ENCODE measurements around the gene DCHS2. TPM values are rescaled to one million over a fixed set of nuclear protein-coding genes. Genes with fewer than 3 reads are reported as not detected.

The DCHS2 gene
- total RNA-seq, 1 donor from 2014 or later = 97.4 TPM

- Mint-ChIP-seq H3K27me3 (ENCODE audit: unreplicated experiment) (peaks cover 3% of the 10 kb centered on the region), H3K36me3 (ENCODE audit: unreplicated experiment) (no peaks in the 10 kb centered on the region), H3K4me3 (ENCODE audit: unreplicated experiment) (no peak overlapping the region), H3K9me3 (ENCODE audit: unreplicated experiment) (peaks cover 3% of the 10 kb centered on the region), H3K4me1 (ENCODE audit: low read depth, unreplicated experiment) (peaks cover 11% of the 10 kb centered on the region), H3K27ac (ENCODE audit: unreplicated experiment) (no peak overlapping the region)
- TF ChIP-seq, protein P1, sequence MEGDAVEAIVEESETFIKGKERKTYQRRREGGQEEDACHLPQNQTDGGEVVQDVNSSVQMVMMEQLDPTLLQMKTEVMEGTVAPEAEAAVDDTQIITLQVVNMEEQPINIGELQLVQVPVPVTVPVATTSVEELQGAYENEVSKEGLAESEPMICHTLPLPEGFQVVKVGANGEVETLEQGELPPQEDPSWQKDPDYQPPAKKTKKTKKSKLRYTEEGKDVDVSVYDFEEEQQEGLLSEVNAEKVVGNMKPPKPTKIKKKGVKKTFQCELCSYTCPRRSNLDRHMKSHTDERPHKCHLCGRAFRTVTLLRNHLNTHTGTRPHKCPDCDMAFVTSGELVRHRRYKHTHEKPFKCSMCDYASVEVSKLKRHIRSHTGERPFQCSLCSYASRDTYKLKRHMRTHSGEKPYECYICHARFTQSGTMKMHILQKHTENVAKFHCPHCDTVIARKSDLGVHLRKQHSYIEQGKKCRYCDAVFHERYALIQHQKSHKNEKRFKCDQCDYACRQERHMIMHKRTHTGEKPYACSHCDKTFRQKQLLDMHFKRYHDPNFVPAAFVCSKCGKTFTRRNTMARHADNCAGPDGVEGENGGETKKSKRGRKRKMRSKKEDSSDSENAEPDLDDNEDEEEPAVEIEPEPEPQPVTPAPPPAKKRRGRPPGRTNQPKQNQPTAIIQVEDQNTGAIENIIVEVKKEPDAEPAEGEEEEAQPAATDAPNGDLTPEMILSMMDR (IDR thresholded peaks at IDR 0.05; ENCODE audit: partially characterized antibody, unreplicated experiment) = no peak
- no peak for DNase-seq
Observed at GRCh38 chr4:154450966-154451365, 40.6 kb downstream of the DCHS2 start.

DNA sequence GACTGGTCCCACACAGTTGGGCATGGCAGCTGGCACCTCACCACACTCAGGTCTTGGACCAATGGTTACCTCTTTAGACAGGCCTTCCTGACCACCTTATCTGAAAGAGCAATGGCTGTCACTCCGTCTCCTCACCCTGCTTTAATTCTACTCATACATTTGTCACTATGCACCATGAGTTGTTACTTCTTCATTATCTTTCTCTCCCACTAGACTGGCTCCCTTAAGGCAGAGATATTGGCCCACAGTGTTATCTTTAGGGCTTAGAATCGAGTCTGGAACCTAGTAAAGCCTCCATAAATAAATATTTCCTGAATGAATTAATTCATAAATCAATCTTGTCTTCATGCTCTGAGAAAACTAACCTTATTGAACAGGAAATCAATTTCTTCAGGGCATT lies 46.6 kb downstream of the DCHS2 start:
- H3K4me3 Mint-ChIP-seq (ENCODE audit: unreplicated experiment) = no peak overlapping the region
- TF ChIP-seq, protein P1 (IDR thresholded peaks at IDR 0.05; ENCODE audit: partially characterized antibody, unreplicated experiment) = no peak
- H3K36me3 Mint-ChIP-seq (ENCODE audit: unreplicated experiment) = no peaks in the 10 kb centered on the region

DNA sequence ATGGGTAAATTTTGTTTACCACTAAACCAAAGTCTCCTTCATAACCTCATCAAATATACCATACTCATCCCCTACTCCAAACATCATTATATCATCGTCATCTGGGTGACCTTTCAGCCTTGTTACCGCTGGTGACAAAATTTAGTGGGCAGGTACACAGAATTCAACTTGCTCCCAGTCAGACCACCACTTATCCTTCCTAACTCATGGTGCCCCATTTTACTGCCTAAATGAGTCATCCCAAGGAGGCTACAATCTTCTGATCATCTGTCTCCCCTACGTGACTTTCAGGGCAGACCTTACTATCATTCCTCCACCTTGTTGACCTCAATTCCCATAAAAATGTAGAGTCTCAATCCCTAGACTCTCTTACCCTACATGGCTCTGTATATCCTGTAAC lies 49.6 kb downstream of the DCHS2 start:
- H3K27ac Mint-ChIP-seq (ENCODE audit: unreplicated experiment) = no peak overlapping the region
- no peaks in the 10 kb centered on the region for H3K27me3 Mint-ChIP-seq (ENCODE audit: unreplicated experiment)
- no peaks in the 10 kb centered on the region for H3K36me3 Mint-ChIP-seq (ENCODE audit: unreplicated experiment)
- H3K9me3 Mint-ChIP-seq (ENCODE audit: unreplicated experiment) = peaks cover 1% of the 10 kb centered on the region
- DNase-seq = no peak
- no peak overlapping the region for H3K4me3 Mint-ChIP-seq (ENCODE audit: unreplicated experiment)
- H3K4me1 Mint-ChIP-seq (ENCODE audit: low read depth, unreplicated experiment) = no peaks in the 10 kb centered on the region
- TF ChIP-seq, protein P1 (IDR thresholded peaks at IDR 0.05; ENCODE audit: partially characterized antibody, unreplicated experiment) = no peak

More for the DNA sequence above, 46.6 kb downstream of the DCHS2 start:
- DNase-seq = no peak
- H3K4me1 Mint-ChIP-seq (ENCODE audit: low read depth, unreplicated experiment) = peaks cover 8% of the 10 kb centered on the region
- H3K27ac Mint-ChIP-seq (ENCODE audit: unreplicated experiment) = no peak overlapping the region
- peaks cover 3% of the 10 kb centered on the region for H3K9me3 Mint-ChIP-seq (ENCODE audit: unreplicated experiment)
- peaks cover 2% of the 10 kb centered on the region for H3K27me3 Mint-ChIP-seq (ENCODE audit: unreplicated experiment)

DNA sequence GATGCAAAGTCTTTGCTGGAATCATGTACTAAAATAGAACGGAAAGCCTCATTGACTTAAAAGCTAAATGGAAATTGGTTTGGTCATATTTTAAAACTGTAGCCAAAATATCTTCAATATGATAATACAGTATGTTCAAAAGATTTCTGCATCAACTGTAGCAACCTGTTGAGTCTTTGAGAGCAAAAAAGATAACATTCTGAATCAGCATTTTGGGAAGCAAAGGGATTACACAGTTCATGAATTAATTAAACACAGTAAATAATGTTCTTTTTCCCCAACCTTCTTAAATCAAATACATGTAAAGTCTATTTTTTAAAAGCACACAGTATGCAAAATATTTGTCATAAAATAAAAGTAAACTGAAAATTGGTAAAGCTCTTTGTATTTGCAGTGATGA lies 50.5 kb downstream of the DCHS2 start:
- H3K27me3 Mint-ChIP-seq (ENCODE audit: unreplicated experiment) = no peaks in the 10 kb centered on the region
- no peak overlapping the region for H3K4me3 Mint-ChIP-seq (ENCODE audit: unreplicated experiment)
- no peak overlapping the region for H3K27ac Mint-ChIP-seq (ENCODE audit: unreplicated experiment)

DNA sequence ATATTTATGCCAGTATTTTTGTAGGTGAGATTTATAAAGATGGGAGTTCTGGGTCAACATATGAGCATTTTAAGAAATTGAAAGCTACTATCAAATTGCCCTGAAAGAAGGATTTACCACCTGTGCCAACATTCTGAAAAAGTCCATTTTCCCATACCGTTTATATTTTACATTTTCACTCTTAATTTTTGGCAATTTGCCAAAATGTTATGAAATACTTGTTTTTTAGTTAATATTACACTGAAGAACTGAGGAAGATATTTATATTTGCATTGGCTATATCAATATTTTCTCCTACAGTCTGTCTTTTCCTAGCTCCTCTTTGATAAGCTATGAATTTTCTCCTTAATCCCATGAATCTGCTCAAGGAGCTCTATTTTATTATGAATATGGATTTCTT lies 52.4 kb downstream of the DCHS2 start:
- H3K4me3 Mint-ChIP-seq (ENCODE audit: unreplicated experiment) = no peak overlapping the region
- no peaks in the 10 kb centered on the region for H3K9me3 Mint-ChIP-seq (ENCODE audit: unreplicated experiment)
- TF ChIP-seq, protein P1 (IDR thresholded peaks at IDR 0.05; ENCODE audit: partially characterized antibody, unreplicated experiment) = no peak
- no peaks in the 10 kb centered on the region for H3K4me1 Mint-ChIP-seq (ENCODE audit: low read depth, unreplicated experiment)
- DNase-seq = no peak
- no peak overlapping the region for H3K27ac Mint-ChIP-seq (ENCODE audit: unreplicated experiment)
- no peaks in the 10 kb centered on the region for H3K27me3 Mint-ChIP-seq (ENCODE audit: unreplicated experiment)
- H3K36me3 Mint-ChIP-seq (ENCODE audit: unreplicated experiment) = no peaks in the 10 kb centered on the region

More for the DNA sequence above, 50.5 kb downstream of the DCHS2 start:
- TF ChIP-seq, protein P1 (IDR thresholded peaks at IDR 0.05; ENCODE audit: partially characterized antibody, unreplicated experiment) = no peak
- Mint-ChIP-seq H3K9me3 (ENCODE audit: unreplicated experiment) (peaks cover 1% of the 10 kb centered on the region), H3K4me1 (ENCODE audit: low read depth, unreplicated experiment) (no peaks in the 10 kb centered on the region), H3K36me3 (ENCODE audit: unreplicated experiment) (no peaks in the 10 kb centered on the region)
- no peak for DNase-seq

Data from glutamatergic neuron (in vitro differentiated cells).